ENCODE measurements around the gene SLC39A1. TPM values are rescaled to one million over a fixed set of nuclear protein-coding genes. Genes with fewer than 3 reads are reported as not detected.
"Not testable (repeated sequence)": the region's sequence is repeated elsewhere in the genome, so short reads cannot be mapped to it uniquely, and the experiment has no call there.

Gene SLC39A1
- total and polyA plus RNA-seq, 4 experiments from 2014 or later = 21.6 to 47.3 (median 29.1) TPM

DNA sequence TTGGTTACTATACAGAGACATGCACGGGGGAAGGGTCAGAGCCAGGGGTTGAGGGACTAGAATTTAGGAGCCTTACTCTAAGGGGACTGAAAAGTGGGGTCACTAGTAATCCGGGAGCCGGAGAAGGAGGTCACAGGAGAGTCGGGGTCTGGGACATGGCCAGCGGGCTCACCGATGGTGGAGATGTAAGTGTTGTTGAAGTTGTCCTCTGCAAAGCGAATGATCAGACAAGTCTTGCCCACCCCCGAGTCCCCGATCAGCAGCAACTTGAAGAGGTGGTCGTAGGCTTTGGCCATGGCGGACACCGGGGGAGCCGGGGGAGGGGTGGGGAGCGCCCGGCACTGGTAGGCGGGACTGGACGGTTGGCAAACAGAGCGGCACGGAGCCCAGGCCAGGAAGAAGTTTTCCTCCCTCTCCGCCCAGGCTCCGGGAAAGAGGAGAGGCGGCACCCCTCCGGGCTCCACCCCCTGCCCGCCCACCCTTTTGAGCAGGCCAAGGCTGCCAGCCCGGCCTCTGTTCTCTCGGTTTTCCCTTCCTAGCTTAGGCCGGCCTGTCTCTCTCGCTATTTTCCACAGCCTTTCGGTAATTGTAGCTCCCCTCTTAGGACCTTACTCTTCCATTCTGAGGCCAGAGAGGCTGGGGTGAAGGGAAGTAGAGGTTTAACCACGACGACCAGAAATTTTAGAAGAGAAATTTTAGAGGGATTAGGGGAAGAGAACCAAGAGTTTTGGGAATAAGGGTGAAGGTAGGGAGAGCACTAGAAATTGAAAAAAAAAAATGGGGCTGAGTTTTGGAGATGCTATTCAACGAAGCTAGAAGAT lies 22.8 kb upstream of the SLC39A1 start, which contains the start of gene RAB13:
Gene RAB13 (minus strand): TSS at position 399 of the 821 bp plus-strand sequence. CDS start 103 bp downstream, at position 296.
- peaks cover 11% of the 10 kb centered on the region for H3K4me1 ChIP-seq (ENCODE audit: insufficient read depth, low read length)
- CTCF ChIA-PET (ENCODE audit: partially characterized antibody) = interaction anchor here (0.7 to 11.0 kb wide), 31 partner anchors 8 to 478 kb away, joined by 3 to 169 read pairs (median 4); partner anchors contain the start of genes CREB3L4, DENND4B, JTB and SLC27A3
- Mint-ChIP-seq H3K9me3 (peaks cover 0 to 3% (median 0%) of the 10 kb centered on the region in 8 donors), H3K36me3 (peaks cover 1 to 6% of the 10 kb centered on the region in 2 donors), H3K27me3 (peaks cover 4 to 5% of the 10 kb centered on the region in 2 donors), H3K27ac (peak within 1 kb of the TSS; percentile 77 to 96 (median 88)), H3K4me1 (peaks cover 8 to 20% (median 15%) of the 10 kb centered on the region in 4 donors), H3K4me3 (peak within 1 kb of the TSS; percentile 2 to 72 (median 38))
- no peaks in the 10 kb centered on the region for H3K27me3 ChIP-seq (ENCODE audit: insufficient read depth, low read length)
- H3K36me3 ChIP-seq (ENCODE audit: insufficient read depth, low read length) = no peaks in the 10 kb centered on the region
- H3K9me3 ChIP-seq (ENCODE audit: control insufficient read depth in 1 of 2, low read length in 2 of 2) = no peaks in the 10 kb centered on the region
- POLR2A ChIA-PET (ENCODE audit: partially characterized antibody) = interaction anchor here (0.8 to 8.0 kb wide), 13 partner anchors 10 to 352 kb away, joined by 3 to 164 read pairs (median 4); partner anchors contain the start of genes CHTOP, CREB3L4, DENND4B and GATAD2B
- no peak for DNase-seq
- intact Hi-C loops (cut with micrococcal nuclease) = loop anchor here (1.0 to 2.0 kb wide), 9 partner anchors 27 to 475 kb away; partner anchors contain the start of genes CRTC2 and GATAD2B
- H3K4me3 ChIP-seq (ENCODE audit: low read length in 2 of 2) = no peak within 1 kb of the TSS
- H3K27ac ChIP-seq (ENCODE audit: low read depth, low read length) = peak within 1 kb of the TSS; percentile 38

DNA sequence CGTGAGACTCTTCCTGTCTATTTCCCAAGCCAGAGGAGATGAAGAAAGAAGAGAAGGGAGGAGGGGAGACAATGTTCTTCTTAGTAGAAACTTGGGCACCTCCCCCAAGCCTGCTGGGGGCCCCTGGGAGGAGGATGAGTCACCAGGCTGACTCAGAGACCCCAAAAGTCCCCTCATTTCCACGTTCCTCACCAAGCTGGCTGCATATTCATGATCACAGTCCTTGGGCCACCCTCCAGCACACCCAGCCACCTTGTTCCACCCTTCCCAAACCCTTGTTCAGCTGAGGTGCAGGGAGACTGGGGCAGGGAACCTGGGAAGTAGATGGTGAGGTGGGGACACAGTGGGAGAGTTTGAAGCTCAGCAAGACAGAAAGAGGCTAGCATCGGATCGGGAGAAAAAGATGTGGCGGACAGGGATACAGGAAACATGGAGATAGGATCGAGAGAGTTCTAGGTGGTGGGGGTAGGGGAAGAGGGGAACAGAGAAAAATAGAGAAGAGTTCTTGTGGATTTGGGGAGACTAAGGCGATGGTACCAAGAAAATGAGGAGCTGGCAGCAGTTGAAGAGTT lies 22.1 kb upstream of the SLC39A1 start:
- H3K9me3 Mint-ChIP-seq = no peaks in the 10 kb centered on the region
- CTCF ChIA-PET (ENCODE audit: partially characterized antibody) = interaction anchor here (1.1 to 11.0 kb wide), 10 partner anchors 9 to 234 kb away, joined by 3 to 169 read pairs (median 6); partner anchors contain the start of genes CREB3L4, DENND4B, SLC27A3 and SLC39A1
- H3K27ac ChIP-seq (ENCODE audit: low read depth, low read length) = no peak overlapping the region
- no peak overlapping the region for H3K4me3 ChIP-seq (ENCODE audit: low read length in 2 of 2)
- peaks cover 6 to 15% (median 12%) of the 10 kb centered on the region in 4 donors for H3K4me1 Mint-ChIP-seq
- H3K4me1 ChIP-seq (ENCODE audit: insufficient read depth, low read length) = peaks cover 10% of the 10 kb centered on the region
- no peaks in the 10 kb centered on the region for H3K36me3 ChIP-seq (ENCODE audit: insufficient read depth, low read length)
- no peaks in the 10 kb centered on the region for H3K27me3 ChIP-seq (ENCODE audit: insufficient read depth, low read length)
- peak overlapping the region in 2 of 7 donors; percentile 6 to 51 for H3K27ac Mint-ChIP-seq
- H3K4me3 Mint-ChIP-seq = no peak overlapping the region
- intact Hi-C loops (cut with micrococcal nuclease) = no loop called here
- H3K27me3 Mint-ChIP-seq = peaks cover 4 to 5% of the 10 kb centered on the region in 2 donors
- H3K36me3 Mint-ChIP-seq = no peaks in the 10 kb centered on the region
- POLR2A ChIA-PET (ENCODE audit: partially characterized antibody) = interaction anchor here (1.0 to 8.0 kb wide), 5 partner anchors 9 to 188 kb away, joined by 3 to 164 read pairs (median 16); partner anchors contain the start of genes CREB3L4, DENND4B and JTB
- H3K9me3 ChIP-seq (ENCODE audit: control insufficient read depth in 1 of 2, low read length in 2 of 2) = no peaks in the 10 kb centered on the region
- no peak for DNase-seq

DNA sequence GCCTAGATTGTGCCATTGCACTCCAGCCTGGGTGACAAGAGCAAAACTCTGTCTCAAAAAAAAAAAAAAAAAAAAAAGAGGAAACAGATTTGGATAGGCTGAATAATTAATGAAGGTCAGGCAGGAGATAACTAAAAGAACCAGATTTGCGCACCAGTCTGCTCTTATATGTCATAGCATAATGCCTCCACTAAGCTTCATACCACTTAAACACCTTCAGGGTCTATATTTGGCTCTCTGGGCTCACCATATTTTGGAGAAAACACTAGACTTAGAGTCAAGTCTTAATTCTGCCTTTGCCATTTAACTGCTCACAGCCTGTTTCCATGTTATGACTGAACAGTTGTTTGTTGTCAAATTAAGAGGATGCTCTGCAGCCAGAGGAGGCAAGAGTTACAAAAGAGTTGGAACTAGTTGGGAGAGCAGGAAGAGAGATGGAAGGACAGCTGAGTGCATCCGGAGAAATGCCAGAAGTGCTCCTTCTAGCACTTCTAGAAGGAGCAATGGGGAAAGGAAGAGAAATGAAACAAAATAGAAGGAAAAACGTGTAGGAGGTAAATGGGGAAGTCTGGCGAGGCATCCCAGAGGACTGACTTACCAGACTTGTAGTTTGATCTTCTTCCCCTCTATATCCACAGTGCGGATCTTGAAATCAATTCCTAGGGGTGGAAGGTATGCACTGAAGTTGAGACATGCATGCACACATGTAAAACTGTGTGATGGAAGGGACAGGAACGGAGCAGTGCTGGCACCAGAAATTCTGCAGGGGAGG lies 21.0 kb upstream of the SLC39A1 start:
- Mint-ChIP-seq H3K36me3 (no peaks in the 10 kb centered on the region), H3K4me1 (peaks cover 5 to 12% (median 9%) of the 10 kb centered on the region in 4 donors), H3K4me3 (no peak overlapping the region), H3K9me3 (no peaks in the 10 kb centered on the region), H3K27me3 (peaks cover 4 to 5% of the 10 kb centered on the region in 2 donors), H3K27ac (no peak overlapping the region)
- POLR2A ChIA-PET (ENCODE audit: partially characterized antibody) = interaction anchor here (1.0 to 8.0 kb wide), 3 partner anchors 8 to 186 kb away, joined by 3 to 164 read pairs (median 4); partner anchors contain the start of genes CREB3L4 and JTB
- intact Hi-C loops (cut with micrococcal nuclease) = no loop called here
- no peak for DNase-seq
- no peaks in the 10 kb centered on the region for H3K27me3 ChIP-seq (ENCODE audit: insufficient read depth, low read length)
- no peak overlapping the region for H3K4me3 ChIP-seq (ENCODE audit: low read length in 2 of 2)
- H3K27ac ChIP-seq (ENCODE audit: low read depth, low read length) = no peak overlapping the region
- H3K36me3 ChIP-seq (ENCODE audit: insufficient read depth, low read length) = no peaks in the 10 kb centered on the region
- CTCF ChIA-PET (ENCODE audit: partially characterized antibody) = interaction anchor here (0.8 to 11.0 kb wide), 6 partner anchors 19 to 200 kb away, joined by 3 to 169 read pairs (median 18); partner anchors contain the start of genes CREB3L4, DENND4B and SLC39A1
- H3K4me1 ChIP-seq (ENCODE audit: insufficient read depth, low read length) = peaks cover 4% of the 10 kb centered on the region
- no peaks in the 10 kb centered on the region for H3K9me3 ChIP-seq (ENCODE audit: control insufficient read depth in 1 of 2, low read length in 2 of 2)

DNA sequence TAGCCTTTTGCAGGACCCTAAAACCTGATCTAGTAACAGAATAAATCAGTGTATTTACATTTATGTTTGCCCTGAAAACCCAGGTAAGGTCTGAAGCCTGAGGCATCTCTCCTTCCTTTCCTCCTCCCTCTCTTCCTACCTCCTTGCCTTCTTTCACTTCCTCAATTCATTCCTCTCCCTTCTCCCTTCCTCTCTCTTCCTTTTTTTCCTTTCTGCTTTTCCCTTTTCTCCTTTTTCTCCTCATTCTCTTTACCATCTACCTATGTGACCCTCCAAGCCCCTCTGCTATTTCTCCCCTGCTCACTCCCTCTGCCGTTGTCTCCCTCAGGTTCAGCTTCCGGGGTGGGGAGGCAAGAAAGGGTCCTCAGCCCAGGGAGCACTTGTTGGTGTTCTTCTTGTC lies 18.4 kb upstream of the SLC39A1 start:
- H3K4me1 ChIP-seq (ENCODE audit: insufficient read depth, low read length) = peaks cover 12% of the 10 kb centered on the region
- H3K27me3 ChIP-seq (ENCODE audit: insufficient read depth, low read length); intact Hi-C loops (cut with micrococcal nuclease); DNase-seq; H3K4me3 ChIP-seq (ENCODE audit: low read length in 2 of 2); H3K27ac ChIP-seq (ENCODE audit: low read depth, low read length); H3K36me3 ChIP-seq (ENCODE audit: insufficient read depth, low read length); CTCF ChIA-PET (ENCODE audit: partially characterized antibody); H3K9me3 Mint-ChIP-seq; H3K9me3 ChIP-seq (ENCODE audit: control insufficient read depth in 1 of 2, low read length in 2 of 2); H3K27me3 Mint-ChIP-seq: not testable (repeated sequence)
- POLR2A ChIA-PET (ENCODE audit: partially characterized antibody) = interaction anchor here (1.3 to 1.8 kb wide), 2 partner anchors 9 to 11 kb away, joined by 6 to 8 read pairs; partner anchors contain the start of gene RPS27
- Mint-ChIP-seq H3K4me1 (peaks cover 8 to 26% (median 17%) of the 10 kb centered on the region in 4 donors), H3K27ac (peak overlapping the region in 1 of 7 donors; percentile 33), H3K36me3 (peaks cover 0 to 11% of the 10 kb centered on the region in 2 donors), H3K4me3 (peak overlapping the region in 1 of 8 donors; percentile 30)

DNA sequence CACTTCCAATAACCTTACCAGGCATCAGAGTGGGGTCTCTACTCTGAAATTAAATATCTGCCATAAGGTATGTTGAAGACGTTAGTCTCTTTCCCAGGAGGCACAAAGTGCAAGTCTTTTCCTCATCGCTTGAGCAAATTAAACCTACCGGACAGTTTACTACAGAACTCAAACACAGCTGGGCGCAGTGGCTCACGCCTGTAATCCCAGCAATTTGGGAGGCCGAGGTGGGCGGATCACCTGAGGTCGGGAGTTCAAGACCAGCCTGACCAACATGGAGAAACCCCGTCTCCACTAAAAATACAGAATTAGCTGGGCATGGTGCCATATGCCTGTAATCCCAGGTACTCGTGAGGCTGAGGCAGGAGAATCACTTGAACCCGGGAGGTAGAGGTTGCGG lies 15.8 kb upstream of the SLC39A1 start:
- CTCF ChIA-PET (ENCODE audit: partially characterized antibody) = interaction anchor here (1.9 to 2.2 kb wide), 3 partner anchors 9 to 34 kb away, joined by 6 to 35 read pairs (median 25); partner anchors contain the start of genes DENND4B, RAB13 and RPS27
- Mint-ChIP-seq H3K27ac (peak overlapping the region in 2 of 7 donors; percentile 69 to 87), H3K36me3 (peaks cover 14 to 33% of the 10 kb centered on the region in 2 donors), H3K4me1 (peaks cover 15 to 44% (median 28%) of the 10 kb centered on the region in 4 donors), H3K4me3 (peak overlapping the region in 5 of 8 donors; percentile 31 to 97 (median 66))
- intact Hi-C loops (cut with micrococcal nuclease); H3K9me3 Mint-ChIP-seq; H3K27ac ChIP-seq (ENCODE audit: low read depth, low read length); DNase-seq; H3K27me3 ChIP-seq (ENCODE audit: insufficient read depth, low read length); H3K27me3 Mint-ChIP-seq; H3K4me3 ChIP-seq (ENCODE audit: low read length in 2 of 2); H3K9me3 ChIP-seq (ENCODE audit: control insufficient read depth in 1 of 2, low read length in 2 of 2): not testable (repeated sequence)
- Histone ChIP-seq H3K4me1 (ENCODE audit: insufficient read depth, low read length) (peaks cover 25% of the 10 kb centered on the region), H3K36me3 (ENCODE audit: insufficient read depth, low read length) (peaks cover 14% of the 10 kb centered on the region)
- POLR2A ChIA-PET (ENCODE audit: partially characterized antibody) = interaction anchor here (2.0 to 7.4 kb wide), 8 partner anchors 9 to 203 kb away, joined by 9 to 164 read pairs (median 56); partner anchors contain the start of genes CREB3L4, CRTC2, DENND4B and GATAD2B

DNA sequence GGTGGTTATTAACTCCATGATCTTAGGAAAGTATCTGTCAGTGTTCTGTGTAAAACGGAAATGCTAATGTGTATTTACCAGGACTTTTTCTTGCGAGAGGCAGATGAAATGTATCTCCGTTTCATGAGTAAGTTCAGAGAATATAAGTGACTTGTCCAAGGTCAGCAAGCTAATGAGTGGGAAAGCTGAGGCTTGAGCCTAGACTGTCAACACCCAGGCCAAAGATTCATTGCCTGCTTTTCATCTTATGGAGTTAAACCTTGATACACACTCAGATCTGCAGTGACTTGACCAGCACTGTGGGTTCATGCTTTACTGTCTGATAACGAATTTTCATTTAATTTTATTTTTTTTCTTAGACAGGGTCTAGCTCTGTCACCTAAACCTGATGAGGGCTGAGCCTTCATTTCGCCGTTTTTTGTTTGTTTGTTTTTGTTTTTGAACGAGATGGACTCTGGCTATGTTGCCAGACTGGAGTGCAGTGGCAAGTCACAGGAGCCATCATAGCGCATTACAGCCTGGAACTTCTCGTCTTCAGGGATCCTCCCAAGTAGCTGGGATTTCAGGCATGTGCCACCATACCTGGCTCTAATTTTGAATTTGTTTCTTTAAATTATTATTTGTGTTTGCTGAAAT lies 15.1 kb upstream of the SLC39A1 start:
- Histone ChIP-seq H3K27ac (ENCODE audit: low read depth, low read length) (peak overlapping the region; percentile 92), H3K9me3 (ENCODE audit: control insufficient read depth in 1 of 2, low read length in 2 of 2) (no peaks in the 10 kb centered on the region), H3K27me3 (ENCODE audit: insufficient read depth, low read length) (no peaks in the 10 kb centered on the region), H3K4me1 (ENCODE audit: insufficient read depth, low read length) (peaks cover 25% of the 10 kb centered on the region), H3K36me3 (ENCODE audit: insufficient read depth, low read length) (peaks cover 21% of the 10 kb centered on the region), H3K4me3 (ENCODE audit: low read length in 2 of 2) (peak overlapping the region; percentile 94)
- no peak for DNase-seq
- no peaks in the 10 kb centered on the region for H3K27me3 Mint-ChIP-seq
- H3K36me3 Mint-ChIP-seq = peaks cover 15 to 35% of the 10 kb centered on the region in 2 donors
- ChIA-PET CTCF (ENCODE audit: partially characterized antibody) (interaction anchor here (1.0 to 5.2 kb wide), 8 partner anchors 10 to 182 kb away, joined by 3 to 55 read pairs (median 6); partner anchors contain the start of genes CREB3L4, DENND4B, GATAD2B and RAB13), POLR2A (ENCODE audit: partially characterized antibody) (interaction anchor here (0.9 to 7.4 kb wide), 21 partner anchors 10 to 447 kb away, joined by 3 to 164 read pairs (median 7); partner anchors contain the start of genes CHTOP, CREB3L4, CRTC2 and DENND4B)
- intact Hi-C loops (cut with micrococcal nuclease) = no loop called here
- H3K27ac Mint-ChIP-seq = peak overlapping the region; percentile 87 to 97 (median 96)
- H3K9me3 Mint-ChIP-seq = no peaks in the 10 kb centered on the region
- peak overlapping the region; percentile 93 to 98 (median 97) for H3K4me3 Mint-ChIP-seq
- peaks cover 15 to 47% (median 28%) of the 10 kb centered on the region in 4 donors for H3K4me1 Mint-ChIP-seq
